ENCODE data around the gene PRPF19.

PRPF19 gene

DNA sequence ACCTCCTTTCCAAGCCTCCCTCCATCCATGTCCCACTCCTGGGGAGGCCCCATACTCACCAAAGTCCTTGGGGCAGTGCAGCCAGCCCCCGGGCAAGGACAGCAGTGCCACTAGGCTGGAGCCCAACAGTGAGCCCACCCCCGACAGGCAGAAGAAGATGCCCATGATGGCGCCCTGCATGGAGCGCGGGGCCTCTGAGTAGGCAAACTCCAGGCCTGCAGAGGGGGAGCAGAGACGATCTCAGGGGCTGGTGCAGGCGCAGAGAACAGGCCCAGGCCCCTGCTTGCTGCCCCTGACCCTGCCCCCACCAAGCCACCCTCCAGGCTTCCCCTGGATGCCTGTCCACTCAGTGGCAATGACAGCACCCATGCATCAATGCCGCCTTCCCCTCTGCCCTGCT, 31.4 kb upstream of the PRPF19 start:
- DNase-seq (ENCODE audit: low read depth) = no peak

DNA sequence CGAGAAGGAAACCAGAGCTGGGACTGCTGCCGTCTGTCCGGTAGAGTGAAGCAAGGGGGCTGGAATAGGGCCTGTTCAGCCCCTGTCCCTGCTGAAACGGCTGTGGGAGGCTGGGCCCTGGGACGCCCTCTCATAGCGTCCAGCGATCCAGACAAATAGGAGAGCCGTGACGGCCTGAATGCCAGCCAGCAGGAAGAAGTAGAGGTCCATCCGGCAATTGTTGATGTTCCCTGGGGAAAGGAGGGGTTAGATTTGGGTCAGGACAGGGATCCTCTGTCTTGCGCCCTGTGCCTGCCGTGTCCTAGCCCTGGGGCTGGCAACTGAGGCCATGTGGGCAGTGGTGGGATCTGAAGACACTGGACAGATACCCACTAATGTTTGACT, 30.8 kb upstream of the PRPF19 start:
- no peak for DNase-seq (ENCODE audit: low read depth)

DNA sequence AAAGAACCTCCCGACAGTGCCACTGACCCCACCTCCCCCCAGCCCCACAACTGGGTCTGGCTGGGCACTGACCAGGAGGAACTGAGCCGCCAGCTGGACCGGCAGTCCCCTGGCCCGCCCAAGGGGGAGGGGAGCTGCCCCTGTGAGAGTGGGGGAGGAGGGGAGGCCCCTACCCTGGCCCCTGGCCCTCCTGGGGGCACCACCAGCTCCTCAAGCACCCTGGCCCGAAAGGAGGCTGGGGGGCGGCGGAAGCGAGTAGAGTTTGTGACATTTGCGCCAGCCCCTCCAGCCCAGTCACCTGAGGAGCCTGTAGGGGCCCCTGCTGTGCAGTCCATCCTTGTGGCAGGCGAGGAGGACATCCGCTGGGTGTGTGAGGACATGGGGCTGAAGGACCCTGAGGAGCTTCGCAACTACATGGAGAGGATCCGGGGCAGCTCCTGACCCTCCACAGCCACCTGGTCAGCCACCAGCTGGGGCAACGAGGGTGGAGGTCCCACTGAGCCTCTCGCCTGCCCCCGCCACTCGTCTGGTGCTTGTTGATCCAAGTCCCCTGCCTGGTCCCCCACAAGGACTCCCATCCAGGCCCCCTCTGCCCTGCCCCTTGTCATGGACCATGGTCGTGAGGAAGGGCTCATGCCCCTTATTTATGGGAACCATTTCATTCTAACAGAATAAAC, 30.2 kb upstream of the PRPF19 start:
- DNase-seq (ENCODE audit: low read depth) = no peak

DNA sequence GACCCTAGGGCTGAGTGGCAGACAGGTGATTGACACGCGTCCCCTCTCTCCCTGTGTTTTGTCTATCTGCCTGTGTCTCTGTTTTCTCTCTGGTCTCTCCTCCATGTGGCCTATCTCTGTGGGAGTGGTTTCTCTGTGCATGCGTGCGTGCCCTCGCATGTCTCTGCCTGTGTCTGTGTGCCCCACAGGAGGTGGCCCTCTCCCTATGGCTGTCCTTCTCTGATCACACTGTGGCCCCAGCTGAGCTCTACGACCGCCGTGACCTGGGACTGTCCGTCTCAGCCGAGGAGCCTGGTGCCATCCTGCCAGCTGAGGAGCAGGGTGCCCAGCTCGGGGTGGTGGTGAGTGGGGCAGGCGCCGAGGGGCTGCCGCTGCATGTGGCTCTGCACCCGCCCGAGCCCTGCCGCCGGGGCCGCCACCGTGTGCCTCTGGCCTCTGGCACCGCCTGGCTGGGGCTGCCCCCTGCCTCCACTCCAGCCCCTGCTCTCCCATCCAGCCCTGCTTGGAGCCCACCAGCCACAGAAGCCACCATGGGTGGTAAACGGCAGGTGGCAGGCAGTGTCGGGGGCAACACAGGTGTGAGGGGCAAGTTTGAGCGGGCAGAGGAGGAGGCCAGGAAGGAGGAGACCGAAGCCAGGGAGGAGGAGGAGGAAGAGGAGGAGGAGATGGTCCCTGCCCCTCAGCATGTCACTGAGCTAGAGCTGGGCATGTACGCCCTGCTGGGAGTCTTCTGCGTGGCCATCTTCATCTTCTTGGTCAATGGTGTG, 29.5 kb upstream of the PRPF19 start:
- DNase-seq (ENCODE audit: low read depth) = no peak

- no peak for DNase-seq (ENCODE audit: low read depth)
These were observed 28.6 kb upstream of the PRPF19 start for GRCh38 chr11:60934790-60935605.

DNA sequence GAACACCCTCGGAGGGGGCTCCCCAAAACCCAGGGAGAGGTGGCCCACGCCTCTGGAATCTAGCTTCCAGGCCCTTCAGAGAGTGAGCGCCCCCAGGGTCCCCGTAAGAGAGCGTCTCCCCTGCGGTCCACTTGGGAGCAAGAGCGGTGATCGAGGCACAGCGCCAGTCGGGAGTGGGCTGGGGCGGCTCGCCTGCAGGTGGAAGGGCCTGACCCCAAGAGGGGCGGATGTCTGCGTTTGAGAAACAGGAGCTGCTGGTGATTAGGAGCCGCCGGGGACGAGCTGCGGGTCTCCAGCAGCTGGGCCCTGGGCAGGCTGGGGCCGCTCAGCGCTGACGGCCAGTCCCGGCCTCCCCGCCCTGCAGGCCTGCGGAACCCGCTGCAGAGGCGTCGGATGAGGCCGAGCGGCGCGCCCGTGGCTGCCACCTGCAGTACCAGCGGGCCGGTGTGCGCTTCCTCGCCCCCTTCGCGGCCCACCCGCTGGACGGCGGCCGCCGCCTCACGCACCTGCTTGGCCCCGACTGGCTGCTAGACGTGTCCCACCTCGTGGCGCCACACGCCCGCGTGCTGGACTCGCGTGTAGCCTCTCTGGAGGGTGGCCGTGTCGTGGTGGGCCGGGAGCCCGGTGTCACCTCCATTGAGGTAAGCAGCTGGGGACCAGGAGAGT, 27.9 kb upstream of the PRPF19 start:
- no peak for DNase-seq (ENCODE audit: low read depth)

DNA sequence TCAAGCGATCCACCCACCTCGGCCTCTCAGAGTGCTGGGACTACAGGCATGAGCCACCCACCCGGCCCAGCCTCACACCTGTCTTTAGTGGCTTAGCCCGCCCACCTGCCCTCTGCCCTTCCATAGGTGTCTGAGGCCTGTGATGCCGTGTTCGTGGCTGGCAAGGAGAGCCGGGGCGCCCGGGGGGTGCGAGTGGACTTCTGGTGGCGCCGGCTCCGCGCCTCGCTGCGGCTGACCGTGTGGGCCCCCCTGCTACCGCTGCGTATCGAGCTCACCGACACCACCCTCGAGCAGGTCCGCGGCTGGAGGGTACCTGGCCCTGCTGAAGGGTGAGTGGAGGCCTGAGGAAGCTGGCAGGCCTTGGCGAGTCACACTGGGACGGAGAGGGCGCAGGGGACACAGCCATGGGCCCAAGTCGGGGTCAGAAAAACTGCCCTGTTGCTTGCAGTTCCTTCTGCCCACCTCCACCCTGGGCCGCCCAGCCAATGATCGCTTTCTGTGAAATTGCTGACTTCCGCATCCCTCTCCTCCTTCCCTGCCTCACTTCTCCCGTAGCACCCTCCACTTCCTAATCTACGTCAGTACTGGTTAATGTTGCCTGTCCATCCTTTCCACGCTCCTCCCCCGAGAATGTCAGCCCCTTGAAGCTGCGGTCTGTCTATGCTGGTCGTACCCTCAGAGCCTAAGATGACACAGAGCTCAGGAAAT, 27.2 kb upstream of the PRPF19 start:
- no peak for DNase-seq (ENCODE audit: low read depth)

- no peak for DNase-seq (ENCODE audit: low read depth)
These were observed 26.4 kb upstream of the PRPF19 start for GRCh38 chr11:60932605-60933356.

DNA sequence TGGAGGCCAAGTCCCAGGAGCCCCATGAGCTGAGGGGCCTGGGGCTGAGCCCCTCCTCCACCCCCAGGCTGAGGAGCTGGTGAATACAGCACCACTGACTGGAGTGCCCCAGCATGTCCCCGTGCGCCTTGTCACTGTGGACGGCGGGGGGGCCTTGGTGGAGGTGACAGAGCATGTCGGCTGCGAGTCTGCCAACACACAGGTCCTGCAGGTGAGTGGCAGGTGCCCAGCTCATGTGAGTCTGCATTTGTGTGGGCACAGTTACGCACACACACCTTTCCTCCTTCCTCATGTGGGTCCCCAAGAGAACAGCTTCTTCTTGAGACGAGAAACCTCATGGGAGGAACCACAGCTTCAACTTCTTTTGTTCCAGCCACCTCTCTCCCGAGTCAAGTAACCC, 25.5 kb upstream of the PRPF19 start:
- DNase-seq (ENCODE audit: low read depth) = no peak

GRCh38 chr11:60930394-60930793, 24.0 kb upstream of the PRPF19 start:
- no peak for DNase-seq (ENCODE audit: low read depth)

GRCh38 chr11:60929764-60930163, 23.4 kb upstream of the PRPF19 start:
- no peak for DNase-seq (ENCODE audit: low read depth)

DNA sequence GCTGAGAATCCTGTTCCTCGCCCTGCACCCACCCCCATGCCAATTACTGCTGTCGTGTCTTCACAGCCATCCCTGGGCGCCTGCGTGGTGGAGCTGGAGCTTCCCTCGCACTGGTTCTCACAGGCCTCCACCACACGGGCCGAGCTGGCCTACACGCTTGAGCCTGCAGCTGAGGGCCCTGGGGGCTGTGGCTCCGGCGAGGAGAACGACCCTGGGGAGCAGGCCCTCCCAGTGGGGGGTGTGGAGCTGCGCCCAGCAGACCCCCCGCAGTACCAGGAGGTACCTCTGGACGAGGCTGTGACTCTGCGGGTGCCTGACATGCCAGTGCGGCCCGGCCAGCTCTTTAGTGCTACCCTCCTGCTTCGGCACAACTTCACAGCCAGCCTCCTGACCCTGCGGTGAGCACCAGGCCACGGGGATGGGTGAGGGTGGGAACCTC, 22.2 kb upstream of the PRPF19 start:
- no peak for DNase-seq (ENCODE audit: low read depth)

- no peak for DNase-seq (ENCODE audit: low read depth)
These were observed 21.2 kb upstream of the PRPF19 start for GRCh38 chr11:60927600-60927999.

DNA sequence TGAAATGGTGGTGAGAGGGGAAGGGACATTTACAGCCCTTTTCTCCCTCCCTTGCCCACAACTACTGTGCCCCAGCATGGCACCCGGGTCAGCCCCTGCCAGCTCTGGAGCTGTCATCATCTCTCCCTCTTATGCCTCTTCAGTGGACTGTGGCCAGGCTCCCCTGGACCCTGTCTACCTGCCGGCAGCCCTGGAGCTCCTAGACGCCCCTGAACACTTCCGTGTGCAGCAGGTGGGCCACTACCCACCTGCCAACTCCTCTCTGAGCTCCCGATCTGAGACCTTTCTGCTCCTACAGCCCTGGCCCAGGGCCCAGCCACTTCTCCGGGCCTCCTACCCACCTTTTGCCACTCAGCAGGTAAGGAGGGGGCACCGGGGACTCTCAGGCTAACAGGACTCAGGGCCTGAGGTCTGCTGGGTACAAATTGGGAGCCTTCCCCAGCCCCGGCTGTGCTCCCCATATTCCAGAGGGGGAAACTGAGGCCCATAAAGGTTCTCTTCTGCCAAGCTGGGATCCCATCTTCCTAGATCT, 20.7 kb upstream of the PRPF19 start:
- DNase-seq (ENCODE audit: low read depth) = no peak

DNA sequence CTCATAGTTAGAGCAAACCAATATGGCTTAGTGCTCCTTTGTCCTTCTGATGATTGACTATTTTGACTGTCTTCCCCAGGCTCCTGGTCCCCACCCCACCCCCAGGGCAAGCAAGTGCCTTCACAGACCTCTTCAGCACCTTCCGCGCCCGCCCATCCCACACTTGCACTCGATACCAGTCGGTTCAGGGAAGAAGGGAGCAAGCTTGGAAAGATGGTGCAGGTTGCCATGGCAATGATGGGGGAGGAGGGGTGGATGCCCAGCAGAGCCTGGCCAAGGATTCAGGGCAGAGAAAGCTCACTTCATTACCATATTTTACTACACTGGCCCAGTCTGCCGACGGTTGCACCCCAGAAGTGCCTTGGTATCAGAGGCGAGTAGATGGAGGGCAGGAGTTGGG, 20.1 kb upstream of the PRPF19 start:
- DNase-seq (ENCODE audit: low read depth) = no peak

GRCh38 chr11:60925868-60926267, 19.5 kb upstream of the PRPF19 start:
- no peak for DNase-seq (ENCODE audit: low read depth)

- no peak for DNase-seq (ENCODE audit: low read depth)
These were observed 18.8 kb upstream of the PRPF19 start for GRCh38 chr11:60924906-60925853.

GRCh38 chr11:60924110-60924905, 17.9 kb upstream of the PRPF19 start, which contains the start of gene TMEM132A:
Gene TMEM132A, plus strand, starts transcription at chr11:60924460. Its CDS starts 174 bp downstream, at chr11:60924634.
- no peak for DNase-seq (ENCODE audit: low read depth)

DNA sequence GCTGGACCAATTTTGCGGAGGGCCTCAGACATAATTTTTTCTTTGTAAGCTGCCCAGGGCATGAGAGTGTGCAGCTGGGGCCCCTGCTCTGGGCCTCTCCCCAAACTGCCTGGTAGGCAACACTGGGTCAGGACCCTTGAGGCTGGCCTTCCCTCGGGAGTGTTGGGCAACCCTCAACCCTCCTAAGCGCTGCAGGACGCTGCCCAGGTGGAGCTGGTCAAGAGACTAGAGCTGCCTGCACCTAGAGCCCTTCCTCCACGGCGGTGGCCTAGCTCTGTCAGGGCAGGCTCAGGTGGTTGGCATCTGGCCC, 17.4 kb upstream of the PRPF19 start:
- DNase-seq (ENCODE audit: low read depth) = no peak

Data from stimulated activated CD8-positive, alpha-beta memory T cell treated with anti-CD3 and anti-CD28 coated beads, Interleukin-12 subunit alpha, Interleukin-12 subunit beta, amount 100 ng/mL, for 4 hours (primary cell).